AG04449 (cell line): ENCODE results near the gene SDC3.
"Not testable (repeated sequence)": the region's sequence is repeated elsewhere in the genome, so short reads cannot be mapped to it uniquely, and the experiment has no call there.

Source experiments
- CTCF ChIA-PET: fragments of 350-600 bp; formaldehyde crosslinking; extraction: SDS; loops from one replicate; lab custom pipeline; 2021; ENCODE audit warnings: antibody characterized with exemption; lab: Yijun Ruan, JAX
- POLR2A ChIA-PET: fragments of 400-600, 350-600 bp; formaldehyde crosslinking; extraction: SDS; loops from one replicate; lab custom pipeline; 2020; ENCODE audit warnings: antibody characterized with exemption, inconsistent platforms; lab: Yijun Ruan, JAX
- DNase-seq: peaks from one replicate; pipeline ENCODE4 v3.0.0-alpha.2; 2010; ENCODE audit warnings: low read depth, low spot score
- H3K4me3 ChIP-seq: 2 replicates; pipeline ENCODE4 v1.5.1; 2011; ENCODE audit warnings: low read depth, mild to moderate bottlenecking, control low read depth, low read length
- CTCF ChIP-seq: IDR thresholded peaks from one replicate; pipeline ENCODE4 v1.5.1; 2011; ENCODE audit warnings: mild to moderate bottlenecking, moderate library complexity, low read length, control low read depth, inconsistent platforms; ENCODE audit not compliant: insufficient read depth; ENCODE audit errors: missing control alignments

SDC3 gene

GRCh38 chr1:30868833-30869435, 39.6 kb downstream of the SDC3 start:
- no peak for DNase-seq
- ChIA-PET CTCF (interaction anchor here (1.0 to 1.7 kb wide), 3 partner anchors 35 to 87 kb away, joined by 3 to 5 read pairs (median 5); no protein-coding TSS in a partner anchor), POLR2A (no interaction called here)
- no peak overlapping the region for H3K4me3 ChIP-seq
- no peak for TF ChIP-seq CTCF

DNA sequence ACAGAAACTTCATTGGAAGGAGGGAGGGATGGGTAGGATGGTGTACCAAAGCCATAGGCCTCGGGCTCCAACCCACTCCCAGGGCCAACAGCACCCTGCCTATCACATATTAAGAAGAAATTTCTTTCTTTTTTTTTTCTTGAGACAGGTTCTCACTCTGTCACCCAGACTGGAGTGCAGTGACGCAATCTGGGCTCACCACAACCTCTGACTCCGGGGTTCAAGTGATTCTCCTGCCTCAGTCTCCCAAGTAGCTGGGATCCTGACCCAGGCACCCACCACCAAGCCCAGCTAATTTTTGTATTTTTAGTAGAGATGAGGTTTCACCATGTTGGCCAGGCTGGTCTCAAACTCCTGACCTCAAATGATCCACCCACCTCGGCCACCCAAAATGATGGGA, 40.5 kb downstream of the SDC3 start:
- CTCF ChIA-PET, result interaction anchor here (1.0 to 1.7 kb wide), 3 partner anchors 35 to 86 kb away, joined by 3 to 5 read pairs (median 5); no protein-coding TSS in a partner anchor
- DNase-seq, POLR2A ChIA-PET, H3K4me3 ChIP-seq: not testable (repeated sequence)

GRCh38 chr1:30867537-30867936, 41.0 kb downstream of the SDC3 start:
- no peak for DNase-seq
- ChIA-PET CTCF (interaction anchor here (1.5 to 1.6 kb wide), 2 partner anchors 36 to 66 kb away, joined by 3 to 5 read pairs; no protein-coding TSS in a partner anchor), POLR2A (interaction anchor here (0.8 kb wide), 1 partner anchor 13 kb away, joined by 3 read pairs; no protein-coding TSS in a partner anchor)
- H3K4me3 ChIP-seq, result no peak overlapping the region
- TF ChIP-seq CTCF, result no peak

DNA sequence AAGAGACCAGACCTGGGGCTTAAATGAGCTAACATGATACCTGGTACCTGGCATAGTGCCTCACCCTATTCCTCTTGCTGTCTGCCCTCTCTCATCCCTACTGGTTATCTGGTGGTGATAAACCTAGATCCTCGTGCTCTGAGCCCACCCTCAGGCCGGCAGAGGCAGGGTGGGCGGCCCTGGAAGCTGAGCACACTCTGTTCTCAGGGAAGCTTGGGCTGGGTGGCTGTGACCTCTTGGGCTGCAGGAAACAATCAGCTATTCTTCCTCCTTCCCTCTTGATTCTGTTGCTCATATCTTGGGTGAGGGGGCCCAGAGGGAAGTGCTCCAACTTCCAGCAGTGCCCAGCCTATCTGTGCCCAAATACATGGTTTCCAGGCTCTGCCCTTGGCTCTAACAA, 42.0 kb downstream of the SDC3 start:
- ChIA-PET CTCF (interaction anchor here (1.1 to 1.6 kb wide), 2 partner anchors 44 to 65 kb away, joined by 4 to 5 read pairs; no protein-coding TSS in a partner anchor), POLR2A (no interaction called here)
- no peak for DNase-seq
- H3K4me3 ChIP-seq, result no peak overlapping the region
- no peak for TF ChIP-seq CTCF

- DNase-seq, result no peak
- CTCF ChIA-PET, result interaction anchor here (1.0 to 1.3 kb wide), 2 partner anchors 17 to 63 kb away, joined by 3 read pairs; no protein-coding TSS in a partner anchor
Measured at GRCh38 chr1:30864681-30865080, 43.9 kb downstream of the SDC3 start.

GRCh38 chr1:30863858-30864604, 44.5 kb downstream of the SDC3 start:
- DNase-seq, result no peak
- ChIA-PET POLR2A (no interaction called here), CTCF (interaction anchor here (1.0 kb wide), 1 partner anchor 62 kb away, joined by 3 read pairs; no protein-coding TSS in a partner anchor)
- TF ChIP-seq CTCF, result no peak
- H3K4me3 ChIP-seq, result no peak overlapping the region

More at GRCh38 chr1:30864681-30865080, 43.9 kb downstream of the SDC3 start:
- POLR2A ChIA-PET, result no interaction called here
- TF ChIP-seq CTCF, result no peak
- no peak overlapping the region for H3K4me3 ChIP-seq
